Keratinocyte (primary cell): ENCODE data around the gene DDX5. TPM values are rescaled to one million over a fixed set of nuclear protein-coding genes. Genes with fewer than 3 reads are reported as not detected.
"Not testable (repeated sequence)": the region's sequence is repeated elsewhere in the genome, so short reads cannot be mapped to it uniquely, and the experiment has no call there.

Source experiments
- DNase-seq: peaks from one replicate; pipeline ENCODE4 v3.0.0-alpha.2; 2011; ENCODE audit warnings: low read depth, missing footprints, low spot score
- FAIRE-seq: peaks from 2 replicates; lab custom pipeline; 2011; peaks lifted over from hg19 to GRCh38; lab: Jason Lieb, UNC
- H2AFZ ChIP-seq: 2 replicates; pipeline ENCODE4 v1.6.0; 2012; ENCODE audit warnings: low read length, control low read depth, inconsistent platforms; ENCODE audit not compliant: control insufficient read depth
- H3K27ac ChIP-seq: 2 replicates; pipeline ENCODE4 v1.5.1; 2011; ENCODE audit warnings: low read length; ENCODE audit not compliant: control insufficient read depth, insufficient read depth
- H3K27me3 ChIP-seq: 3 replicates; pipeline ENCODE4 v1.6.0; 2011; ENCODE audit warnings: low read length; ENCODE audit not compliant: control insufficient read depth, insufficient read depth; ENCODE audit errors: extremely low read depth
- H3K36me3 ChIP-seq, 2 experiments: 2 replicates in 1 of 2; 3 replicates in 1 of 2; pipeline ENCODE4 v1.5.1; 2011; ENCODE audit warnings: low read length in 2 of 2, mild to moderate bottlenecking in 1 of 2; ENCODE audit not compliant: control insufficient read depth in 2 of 2, insufficient read depth in 2 of 2; ENCODE audit errors: extremely low read depth in 1 of 2
- H3K4me1 ChIP-seq: 3 replicates; pipeline ENCODE4 v1.5.1; 2011; ENCODE audit warnings: low read length; ENCODE audit not compliant: control insufficient read depth, insufficient read depth; ENCODE audit errors: extremely low read depth
- H3K4me2 ChIP-seq: 3 replicates; pipeline ENCODE4 v1.6.0; 2011; ENCODE audit warnings: low read depth, low read length; ENCODE audit not compliant: control insufficient read depth, insufficient read depth; ENCODE audit errors: extremely low read depth
- H3K4me3 ChIP-seq, 3 experiments: fragments of 200-600 bp in 1 of 3; sonication (generic) in 1 of 3; 2 replicates in 2 of 3; 3 replicates in 1 of 3; pipeline ENCODE4 v1.5.1; 2011 to 2016; ENCODE audit warnings: low read length in 3 of 3, mild to moderate bottlenecking in 3 of 3, control low read depth in 2 of 3, inconsistent platforms in 1 of 3, low read depth in 1 of 3, mixed read lengths in 1 of 3, mixed run types in 1 of 3, moderate library complexity in 1 of 3; ENCODE audit not compliant: control insufficient read depth in 2 of 3, insufficient read depth in 2 of 3; ENCODE audit errors: extremely low read depth in 1 of 3
- H3K79me2 ChIP-seq: 2 replicates; pipeline ENCODE4 v1.6.0; 2012; ENCODE audit warnings: low read length; ENCODE audit not compliant: control insufficient read depth, insufficient read depth
- H3K9ac ChIP-seq: 3 replicates; pipeline ENCODE4 v1.6.0; 2011; ENCODE audit warnings: low read length; ENCODE audit not compliant: control insufficient read depth, insufficient read depth; ENCODE audit errors: extremely low read depth
- H3K9me1 ChIP-seq: 3 replicates; pipeline ENCODE4 v1.6.0; 2011; ENCODE audit warnings: low read length; ENCODE audit not compliant: control insufficient read depth, insufficient read depth; ENCODE audit errors: extremely low read depth
- H3K9me3 ChIP-seq: 2 replicates; pipeline ENCODE4 v1.5.1; 2012; ENCODE audit warnings: low read depth, low read length; ENCODE audit not compliant: control insufficient read depth
- H4K20me1 ChIP-seq: 3 replicates; pipeline ENCODE4 v1.6.0; 2011; ENCODE audit warnings: low read length; ENCODE audit not compliant: control insufficient read depth, insufficient read depth; ENCODE audit errors: extremely low read depth
- EZH2 ChIP-seq: IDR thresholded peaks from one replicate; pipeline ENCODE4 v1.6.1; 2012; ENCODE audit warnings: inconsistent platforms, mild to moderate bottlenecking, low read length, moderate library complexity
- dilution Hi-C: fragments of 300-500 bp; cut with MboI; formaldehyde crosslinking; loops from one replicate; pipeline ENCODE4 v1.7.0; 2020; ENCODE audit warnings: low sequenced_read_pairs; ENCODE audit not compliant: extremely low pct_ligation_motif_present
- polyA plus RNA-seq, 5 experiments: library from polyadenylated mRNA; depleted of rRNA in 3 of 5; stranded (reverse) in 3 of 5; stranded (forward) in 1 of 5; unstranded in 1 of 5; fragments of >200 nt; gene quantifications; 1 replicate in 1 of 5; 2 replicates in 3 of 5; 3 replicates in 1 of 5; pipeline versions ENCODE4 v1.2.1 to v1.2.3, GENCODE V29; 2011 to 2012; ENCODE audit warnings: missing spikeins in 2 of 5, low read depth in 1 of 5, low replicate concordance in 1 of 5
- TF ChIP-seq, protein P1 (sequence below), 3 experiments: IDR thresholded peaks in 1 of 3; conservative IDR thresholded peaks in 1 of 3; optimal IDR thresholded peaks in 1 of 3; 2 replicates in 2 of 3; 3 replicates in 1 of 3; pipeline versions ENCODE3 to v1.5.1; 2011; ENCODE audit warnings: low read length in 3 of 3, mild to moderate bottlenecking in 3 of 3, moderate library complexity in 2 of 3, control low read depth in 1 of 3, inconsistent platforms in 1 of 3; ENCODE audit not compliant: insufficient read depth in 2 of 3; ENCODE audit errors: extremely low read depth in 1 of 3

The DDX5 gene
- polyA plus RNA-seq, 1 donor (not counting 4 experiments of a cell fraction or from before 2014, with no cell fraction given), result 793 TPM

DNA sequence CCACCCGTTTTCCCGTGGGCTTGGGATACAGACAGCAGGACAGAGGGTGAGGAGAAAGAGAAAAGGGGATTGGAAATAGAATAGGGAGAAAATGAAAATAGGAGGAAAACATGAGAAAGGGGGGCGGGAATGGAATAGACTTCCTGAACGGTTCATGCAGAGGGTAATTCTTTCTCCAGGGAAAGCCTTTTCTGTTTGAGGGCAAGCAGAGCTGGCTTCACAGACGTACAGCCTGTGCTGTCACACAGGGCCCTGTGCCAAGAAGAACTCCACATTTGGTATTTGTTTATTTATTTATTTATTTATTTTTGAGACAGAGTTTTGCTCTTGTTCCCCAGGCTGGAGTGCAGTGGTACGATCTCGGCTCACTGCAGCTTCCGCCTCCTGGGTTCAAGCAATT is 45.1 kb downstream of the DDX5 start:
- Histone ChIP-seq H3K4me3 (no peak overlapping the region), H3K9ac (no peak overlapping the region), H3K9me3 (no peaks in the 10 kb centered on the region), H2AFZ (no peak overlapping the region), H3K27me3 (no peaks in the 10 kb centered on the region), H3K4me2 (no peak overlapping the region), H3K79me2 (no peaks in the 10 kb centered on the region), H3K9me1 (no peaks in the 10 kb centered on the region), H3K27ac (no peak overlapping the region), H4K20me1 (no peaks in the 10 kb centered on the region), H3K4me1 (no peaks in the 10 kb centered on the region), H3K36me3 (no peaks in the 10 kb centered on the region)
- TF ChIP-seq, protein P1, sequence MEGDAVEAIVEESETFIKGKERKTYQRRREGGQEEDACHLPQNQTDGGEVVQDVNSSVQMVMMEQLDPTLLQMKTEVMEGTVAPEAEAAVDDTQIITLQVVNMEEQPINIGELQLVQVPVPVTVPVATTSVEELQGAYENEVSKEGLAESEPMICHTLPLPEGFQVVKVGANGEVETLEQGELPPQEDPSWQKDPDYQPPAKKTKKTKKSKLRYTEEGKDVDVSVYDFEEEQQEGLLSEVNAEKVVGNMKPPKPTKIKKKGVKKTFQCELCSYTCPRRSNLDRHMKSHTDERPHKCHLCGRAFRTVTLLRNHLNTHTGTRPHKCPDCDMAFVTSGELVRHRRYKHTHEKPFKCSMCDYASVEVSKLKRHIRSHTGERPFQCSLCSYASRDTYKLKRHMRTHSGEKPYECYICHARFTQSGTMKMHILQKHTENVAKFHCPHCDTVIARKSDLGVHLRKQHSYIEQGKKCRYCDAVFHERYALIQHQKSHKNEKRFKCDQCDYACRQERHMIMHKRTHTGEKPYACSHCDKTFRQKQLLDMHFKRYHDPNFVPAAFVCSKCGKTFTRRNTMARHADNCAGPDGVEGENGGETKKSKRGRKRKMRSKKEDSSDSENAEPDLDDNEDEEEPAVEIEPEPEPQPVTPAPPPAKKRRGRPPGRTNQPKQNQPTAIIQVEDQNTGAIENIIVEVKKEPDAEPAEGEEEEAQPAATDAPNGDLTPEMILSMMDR (optimal IDR thresholded peaks at IDR 0.05 in 1 of 3, IDR thresholded peaks at IDR 0.05 in 1 of 3, conservative IDR thresholded peaks at IDR 0.05 in 1 of 3; ENCODE audit: extremely low read depth in 1 of 3, insufficient read depth in 2 of 3, low read length in 3 of 3), result no peak
- no peak for TF ChIP-seq EZH2
- DNase-seq, result no peak
- no peak for FAIRE-seq
- dilution Hi-C loops, result no loop called here

DNA sequence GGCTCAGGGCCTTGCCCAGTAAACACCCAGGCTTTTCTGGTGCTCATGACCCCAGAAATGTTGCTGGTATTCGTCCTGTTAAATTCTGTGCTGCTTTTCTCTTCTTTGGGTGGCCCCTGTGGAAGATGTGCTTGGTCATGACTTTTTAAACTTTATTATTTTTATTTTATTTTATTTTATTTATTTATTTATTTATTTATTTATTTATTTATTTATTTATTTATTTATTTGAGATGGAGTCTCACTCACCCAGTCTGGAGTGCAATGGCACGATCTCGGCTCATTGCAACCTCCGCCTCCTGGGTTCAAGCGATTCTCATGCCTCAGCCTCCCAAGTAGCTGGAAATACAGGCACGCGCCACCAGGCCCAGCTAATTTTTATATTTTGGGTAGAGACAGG is 46.3 kb downstream of the DDX5 start:
- dilution Hi-C loops, DNase-seq, H3K4me2 ChIP-seq, H3K4me3 ChIP-seq, H3K4me1 ChIP-seq, H3K9ac ChIP-seq, H4K20me1 ChIP-seq, H3K9me1 ChIP-seq, FAIRE-seq, H3K27me3 ChIP-seq, H2AFZ ChIP-seq, H3K9me3 ChIP-seq, H3K27ac ChIP-seq, H3K36me3 ChIP-seq, H3K79me2 ChIP-seq: not testable (repeated sequence)

DNA sequence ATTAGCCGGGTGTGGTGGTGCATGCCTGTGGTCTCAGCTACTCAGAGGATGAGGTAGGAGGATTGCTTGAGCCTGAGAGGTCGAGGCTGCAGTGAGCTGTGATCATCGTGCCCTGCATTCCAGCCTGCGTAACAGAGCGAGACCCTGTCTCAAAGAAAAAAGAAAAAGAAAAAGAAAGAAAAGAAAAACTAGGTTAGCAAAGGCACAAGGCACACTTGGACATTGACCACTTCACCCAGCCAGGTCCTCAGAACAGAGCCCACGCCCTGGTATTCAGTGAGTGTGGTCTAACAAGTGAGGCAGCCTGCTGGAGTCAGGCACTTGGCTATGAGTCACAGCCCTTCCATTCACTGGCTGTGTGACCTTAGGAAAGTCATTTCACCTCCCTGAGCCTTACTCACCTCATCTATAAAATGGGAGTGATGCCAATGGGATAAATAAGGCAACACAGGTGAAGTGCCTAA is 46.8 kb downstream of the DDX5 start:
- no peak overlapping the region for H3K4me2 ChIP-seq
- dilution Hi-C loops, result no loop called here
- H2AFZ ChIP-seq, result no peak overlapping the region
- TF ChIP-seq, protein P1 (optimal IDR thresholded peaks at IDR 0.05 in 1 of 3, IDR thresholded peaks at IDR 0.05 in 1 of 3, conservative IDR thresholded peaks at IDR 0.05 in 1 of 3; ENCODE audit: extremely low read depth in 1 of 3, insufficient read depth in 2 of 3, low read length in 3 of 3), result no peak
- TF ChIP-seq EZH2, result no peak
- no peak for DNase-seq
- H3K9me3 ChIP-seq, result no peaks in the 10 kb centered on the region
- H3K9ac ChIP-seq, result no peak overlapping the region
- no peak overlapping the region for H3K4me3 ChIP-seq
- H3K36me3 ChIP-seq, result no peaks in the 10 kb centered on the region
- FAIRE-seq, result no peak
- no peaks in the 10 kb centered on the region for H3K79me2 ChIP-seq
- H3K27ac ChIP-seq, result no peak overlapping the region
- H3K27me3 ChIP-seq, result no peaks in the 10 kb centered on the region
- H4K20me1 ChIP-seq, result no peaks in the 10 kb centered on the region
- H3K9me1 ChIP-seq, result no peaks in the 10 kb centered on the region
- H3K4me1 ChIP-seq, result no peaks in the 10 kb centered on the region
